Caki2 (cell line): Measurements from ENCODE around the gene EBF3. TPM values are rescaled to one million over a fixed set of nuclear protein-coding genes. Genes with fewer than 3 reads are reported as not detected.
"Not testable (repeated sequence)": the region's sequence is repeated elsewhere in the genome, so short reads cannot be mapped to it uniquely, and the experiment has no call there.

ENCODE experiments used
- DNase-seq: peaks from one replicate; pipeline ENCODE4 v3.0.0-alpha.2; 2015; ENCODE audit warnings: low read depth
- in situ Hi-C: cut with HindIII; loops from 2 replicates; pipeline ENCODE4 v1.10.0; 2016; ENCODE audit warnings: low sequenced_read_pairs, low pct_unique_long_range_greater_than_20kb, mixed read lengths
- total RNA-seq: library from RNA; depleted of rRNA; stranded (reverse); fragments of >200 nt; shearing (Covaris generic); gene quantifications from 2 replicates; pipeline ENCODE4 v1.2.3, GENCODE V29; 2014; ENCODE audit warnings: low replicate concordance

Gene EBF3
- total RNA-seq, 1 experiment from 2014 or later = not detected

DNA sequence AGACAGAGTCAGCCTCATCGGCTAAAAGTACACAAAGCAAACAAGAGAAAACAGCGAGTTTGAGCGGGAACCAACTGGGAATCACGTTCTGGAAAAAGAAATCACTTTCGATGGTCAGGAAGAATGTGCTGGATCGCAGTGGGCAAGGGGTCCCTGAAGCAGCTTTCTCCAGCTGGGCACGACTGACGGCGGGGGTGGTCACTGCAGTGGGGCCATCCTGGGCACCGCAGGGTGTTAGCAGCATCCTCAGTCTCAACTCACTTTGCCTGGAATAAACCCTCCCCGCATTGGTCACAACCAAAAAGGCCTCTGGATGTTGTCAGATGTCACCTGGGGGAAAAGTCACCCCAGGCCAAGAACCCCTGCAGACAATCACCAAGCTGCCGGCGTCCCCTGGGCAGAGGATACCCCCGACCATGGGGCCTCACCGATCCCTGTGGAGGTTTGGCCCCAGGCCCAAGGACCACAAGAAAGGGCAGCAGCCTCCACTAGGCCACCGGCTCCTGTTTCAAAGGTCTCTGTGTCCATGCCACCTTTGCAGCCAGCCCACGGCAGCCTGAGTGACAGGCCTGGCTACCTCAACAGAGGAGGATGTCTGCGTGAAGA lies 42.9 kb downstream of the EBF3 start:
- in situ Hi-C loops = no loop called here
- no peak for DNase-seq

- DNase-seq, in situ Hi-C loops: not testable (repeated sequence)
Observed at GRCh38 chr10:129920187-129920586, 43.9 kb downstream of the EBF3 start.

GRCh38 chr10:129919358-129919757 lies 44.7 kb downstream of the EBF3 start:
- in situ Hi-C loops = no loop called here
- DNase-seq = no peak

GRCh38 chr10:129918836-129919235 lies 45.2 kb downstream of the EBF3 start:
- in situ Hi-C loops = no loop called here
- no peak for DNase-seq

GRCh38 chr10:129918401-129918800 lies 45.7 kb downstream of the EBF3 start:
- in situ Hi-C loops = no loop called here
- DNase-seq = no peak

DNA sequence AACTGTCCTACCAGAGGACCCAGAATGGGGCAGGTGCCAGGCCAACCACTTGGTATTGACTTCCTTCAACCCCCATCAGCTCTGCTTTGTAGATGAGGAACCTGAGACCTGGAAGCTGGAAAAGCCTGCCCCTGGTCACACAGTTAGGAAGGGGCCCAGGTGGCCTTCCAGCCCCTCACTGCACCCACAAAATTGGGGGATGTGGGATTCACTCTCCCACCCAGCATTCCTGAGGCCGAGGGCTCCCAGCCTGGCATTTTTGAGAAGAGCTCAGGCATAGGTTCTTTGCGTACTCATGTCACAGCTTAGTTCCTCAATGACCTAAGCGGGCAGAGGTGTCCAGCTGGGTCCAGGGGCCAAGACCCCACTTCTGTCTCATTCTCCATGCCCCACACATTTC lies 46.1 kb downstream of the EBF3 start:
- no peak for DNase-seq
- in situ Hi-C loops = no loop called here

GRCh38 chr10:129916506-129916995 lies 47.5 kb downstream of the EBF3 start:
- DNase-seq = no peak
- in situ Hi-C loops = no loop called here

DNA sequence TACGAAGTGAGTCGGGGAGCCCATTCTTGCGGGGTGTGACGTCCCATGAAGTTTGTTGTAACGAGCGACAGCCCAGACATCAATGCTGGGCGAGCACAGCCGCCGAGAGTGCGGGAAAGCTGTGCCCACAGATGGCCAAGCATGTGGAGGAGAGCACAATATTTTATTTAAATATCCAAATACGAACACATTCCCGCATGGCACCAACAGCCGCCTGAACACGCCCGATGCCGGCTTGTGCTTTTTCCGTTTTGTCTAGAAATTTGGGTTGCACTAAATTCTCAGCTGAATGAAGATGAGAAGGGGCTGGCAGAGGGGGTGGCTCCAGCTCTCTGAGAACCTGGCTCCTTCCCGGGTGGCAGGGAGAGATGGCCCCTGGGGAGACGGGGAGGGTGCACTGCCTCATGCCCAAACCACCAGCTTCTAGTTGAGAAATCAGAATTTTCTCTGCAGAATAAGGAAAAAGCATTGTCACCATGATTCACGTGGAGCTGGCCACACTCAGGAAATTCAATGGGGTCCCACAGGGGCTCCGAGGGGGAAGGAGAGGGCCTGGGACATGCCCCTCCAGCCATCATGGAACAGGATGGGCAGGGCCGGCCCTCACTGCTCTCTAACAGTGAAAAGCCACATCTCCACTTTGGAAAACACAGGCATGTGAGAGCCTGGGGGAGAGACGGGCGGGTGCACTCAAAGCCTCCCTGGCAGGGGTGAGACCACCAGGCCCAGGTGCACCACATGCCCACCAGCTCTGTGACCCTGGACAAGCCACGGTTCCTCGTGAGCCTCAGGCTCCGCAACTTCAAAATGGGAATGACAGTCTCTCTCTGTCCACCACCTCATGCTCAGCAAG lies 48.3 kb downstream of the EBF3 start:
- in situ Hi-C loops = no loop called here

GRCh38 chr10:129914960-129915359 lies 49.1 kb downstream of the EBF3 start:
- in situ Hi-C loops = no loop called here

More for the DNA sequence above, 48.3 kb downstream of the EBF3 start:
- DNase-seq = no peak

GRCh38 chr10:129914153-129914855 lies 49.8 kb downstream of the EBF3 start:
- no peak for DNase-seq
- in situ Hi-C loops = no loop called here

More at GRCh38 chr10:129914960-129915359, 49.1 kb downstream of the EBF3 start:
- no peak for DNase-seq

GRCh38 chr10:129912986-129913695 lies 50.9 kb downstream of the EBF3 start:
- in situ Hi-C loops = no loop called here
- no peak for DNase-seq

- in situ Hi-C loops = no loop called here
- no peak for DNase-seq
Observed at GRCh38 chr10:129912166-129912917, 51.7 kb downstream of the EBF3 start.

DNA sequence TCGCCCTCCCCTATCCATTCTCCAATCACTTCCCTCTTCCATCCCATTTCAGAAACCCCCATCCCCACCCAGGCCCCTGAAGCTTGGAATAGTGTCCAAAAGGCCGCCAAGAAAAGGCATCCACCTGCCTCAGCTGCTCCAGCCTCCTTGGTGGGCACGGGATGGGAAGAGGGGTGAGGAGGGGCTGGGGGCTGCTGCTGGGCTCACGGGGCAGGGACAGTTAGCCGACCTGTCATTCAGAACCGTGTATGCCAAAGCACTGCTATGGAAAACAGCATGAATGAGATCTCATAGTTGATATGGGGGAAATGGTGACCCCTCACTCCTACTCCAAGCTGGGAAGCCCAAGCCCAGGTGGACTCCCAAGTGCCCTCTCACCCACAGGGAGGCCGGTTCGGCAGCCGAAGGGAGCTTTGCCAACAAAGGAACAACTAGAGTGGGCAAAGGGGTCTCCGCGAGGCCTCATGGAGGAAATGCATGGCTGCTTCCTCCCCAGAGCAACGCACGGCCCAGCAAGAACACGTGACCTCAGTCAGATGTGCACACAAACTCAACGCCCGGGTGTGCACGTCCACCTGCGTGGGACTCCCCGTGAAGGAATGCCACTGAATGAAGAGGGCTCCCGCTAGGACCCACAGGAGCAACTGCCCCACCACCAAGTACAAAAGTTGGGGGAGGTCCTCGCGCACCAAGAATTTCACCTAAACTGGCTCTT lies 52.5 kb downstream of the EBF3 start:
- in situ Hi-C loops = no loop called here

GRCh38 chr10:129910861-129911260 lies 53.2 kb downstream of the EBF3 start:
- no peak for DNase-seq
- in situ Hi-C loops = no loop called here

More for the DNA sequence above, 52.5 kb downstream of the EBF3 start:
- no peak for DNase-seq

DNA sequence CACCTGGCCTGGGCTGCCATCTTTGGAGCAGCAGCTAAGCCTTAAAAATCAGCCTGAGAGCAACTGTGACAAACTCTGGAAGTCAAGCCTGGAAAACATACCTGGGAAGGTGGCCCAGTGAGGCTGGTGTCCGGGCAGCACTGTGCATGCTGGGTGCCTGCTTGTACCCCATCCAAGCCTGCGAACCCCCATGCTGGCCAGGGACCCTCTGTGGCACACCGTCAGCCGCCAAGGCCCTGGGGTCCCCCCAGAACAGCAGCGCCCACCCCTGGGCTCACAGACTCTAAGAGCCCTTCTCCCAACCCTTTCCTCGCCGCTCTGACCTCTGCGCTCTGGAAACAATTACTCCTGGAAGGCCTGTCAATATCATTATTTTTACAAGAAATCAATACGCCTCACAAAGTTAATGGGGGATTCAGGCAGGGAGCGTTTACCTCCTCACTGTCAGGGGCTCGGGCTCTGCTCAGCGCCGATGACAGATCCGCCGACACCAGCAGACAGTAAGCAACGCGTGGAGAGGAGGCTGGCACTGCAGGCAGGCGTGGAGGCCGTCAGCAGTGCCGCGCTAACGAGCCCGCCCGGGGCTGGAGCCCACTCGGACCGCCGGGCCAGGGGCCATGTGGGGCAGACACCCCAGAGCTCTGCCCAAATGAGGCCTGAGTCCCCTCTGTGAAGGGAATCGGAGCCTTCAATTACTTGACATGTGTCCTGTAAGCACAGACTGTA lies 54.4 kb downstream of the EBF3 start:
- no peak for DNase-seq
- in situ Hi-C loops = no loop called here

- in situ Hi-C loops = no loop called here
- DNase-seq = no peak
Observed at GRCh38 chr10:129909080-129909479, 55.0 kb downstream of the EBF3 start.

DNA sequence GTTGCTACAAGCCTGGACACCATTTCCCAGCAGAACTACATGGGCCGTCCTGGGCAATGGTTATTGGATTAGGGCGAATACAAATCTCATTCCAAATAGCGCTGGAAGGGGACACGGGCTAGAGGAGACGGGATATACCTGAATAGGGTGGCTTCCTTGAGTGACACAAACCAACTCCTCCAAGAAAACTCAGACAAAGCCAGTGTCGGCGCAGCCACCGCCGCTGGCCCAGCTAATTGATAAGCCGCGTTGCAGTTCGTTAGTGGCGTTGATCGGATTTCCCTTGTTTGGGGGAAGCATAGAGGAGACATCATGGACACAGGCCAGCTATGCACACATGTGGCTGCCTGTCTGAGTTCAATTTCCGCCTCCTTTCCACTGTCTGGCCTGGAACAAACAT lies 55.7 kb downstream of the EBF3 start:
- in situ Hi-C loops = no loop called here
- DNase-seq = no peak
